MCF 10A (cell line): ENCODE results near the gene CSTPP1. TPM values are rescaled to one million over a fixed set of nuclear protein-coding genes. Genes with fewer than 3 reads are reported as not detected.
"Not testable (repeated sequence)": the region's sequence is repeated elsewhere in the genome, so short reads cannot be mapped to it uniquely, and the experiment has no call there.

ENCODE experiments used
- BruUV-seq: library from RNA; stranded (reverse); fragments of 400-500 nt; replicated peaks from 2 replicates; lab custom pipeline; 2021; lab: Mats Ljungman, UMichigan
- CTCF ChIA-PET: fragments of 300-600 bp; sonication (Branson Sonifier 250); formaldehyde crosslinking; extraction: SDS; loops from one replicate; lab custom pipeline; 2021; ENCODE audit warnings: antibody characterized with exemption, inconsistent platforms; lab: Yijun Ruan, JAX
- POLR2A ChIA-PET: fragments of 300-600, 350-650 bp; sonication (Branson Sonifier 250); formaldehyde crosslinking; extraction: SDS; loops from one replicate; lab custom pipeline; 2020; ENCODE audit warnings: antibody characterized with exemption, inconsistent platforms; lab: Yijun Ruan, JAX
- DNase-seq: peaks from one replicate; pipeline ENCODE4 v3.0.0-alpha.2; 2018; ENCODE audit not compliant: unreplicated experiment
- H3K27ac Mint-ChIP-seq: one replicate; pipeline ENCODE4 v1.8.0; 2022; ENCODE audit warnings: mild to moderate bottlenecking, low read depth, mixed read lengths; ENCODE audit not compliant: unreplicated experiment
- H3K27me3 Mint-ChIP-seq: one replicate; pipeline ENCODE4 v1.8.0; 2022; ENCODE audit warnings: mixed read lengths; ENCODE audit not compliant: insufficient read depth, unreplicated experiment
- H3K36me3 Mint-ChIP-seq: one replicate; pipeline ENCODE4 v1.8.0; 2022; ENCODE audit warnings: mild to moderate bottlenecking, moderate library complexity, mixed read lengths; ENCODE audit not compliant: insufficient read depth, unreplicated experiment
- H3K4me1 Mint-ChIP-seq: one replicate; pipeline ENCODE4 v1.8.0; 2022; ENCODE audit warnings: mixed read lengths; ENCODE audit not compliant: insufficient read depth, unreplicated experiment
- H3K4me3 Mint-ChIP-seq: one replicate; pipeline ENCODE4 v1.8.0; 2022; ENCODE audit warnings: mild to moderate bottlenecking, moderate library complexity, mixed read lengths; ENCODE audit not compliant: unreplicated experiment
- H3K9me3 Mint-ChIP-seq: one replicate; pipeline ENCODE4 v1.8.0; 2022; ENCODE audit warnings: mixed read lengths; ENCODE audit not compliant: unreplicated experiment
- intact Hi-C: fragments of 100-400 bp; cut with micrococcal nuclease; formaldehyde crosslinking; loops from 2 replicates; pipeline ENCODE4 v1.14.1; 2022
- total RNA-seq: library from RNA; stranded (reverse); gene quantifications from 2 replicates; pipeline ENCODE4 v1.2.3, GENCODE V29; 2022
- TF ChIP-seq, protein P1 (sequence below): fragments of 200-600 bp; IDR thresholded peaks from one replicate; pipeline ENCODE4 v1.8.0; 2022; ENCODE audit warnings: antibody characterized with exemption, mild to moderate bottlenecking; ENCODE audit not compliant: unreplicated experiment

CSTPP1 gene
- total RNA-seq, 1 experiment from 2014 or later, result 19.2 TPM

DNA sequence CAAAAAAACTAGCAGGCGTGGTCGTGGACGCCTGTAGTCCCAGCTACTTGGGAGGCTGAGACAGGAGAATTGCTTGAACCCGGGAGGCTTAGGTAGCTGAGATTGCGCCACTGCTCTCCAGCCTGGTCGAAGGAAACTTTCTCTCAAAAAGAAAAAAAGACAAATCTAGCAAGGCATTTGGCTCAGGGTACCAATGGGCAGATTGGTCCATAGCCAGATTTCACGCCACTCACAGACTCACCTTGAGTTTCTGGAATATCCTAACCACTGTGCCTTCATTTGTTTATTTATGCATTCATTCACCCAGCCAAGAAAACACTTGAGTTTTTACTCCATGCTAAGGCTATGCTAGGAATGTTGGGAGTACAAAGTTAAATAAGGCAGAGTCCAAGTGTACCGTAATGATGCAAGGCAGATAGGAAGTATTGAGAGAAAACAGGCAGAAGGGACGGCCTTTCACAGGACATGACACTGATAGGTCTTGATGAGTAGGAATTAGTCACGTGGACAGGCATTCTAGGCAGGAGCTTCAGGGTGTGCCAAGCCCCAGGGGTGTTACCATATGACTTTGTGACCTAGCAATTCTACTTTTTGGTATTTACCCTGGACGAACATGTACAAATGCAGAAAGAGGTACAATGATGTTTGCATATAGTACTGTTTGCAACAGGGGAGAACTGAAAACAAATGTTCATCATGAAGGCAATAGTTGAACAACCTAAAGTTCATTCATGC lies 252.7 kb downstream of the CSTPP1 start:
- peak overlapping the region; percentile 2 for H3K4me3 Mint-ChIP-seq
- intact Hi-C loops, result no loop called here
- peaks cover 8% of the 10 kb centered on the region for H3K4me1 Mint-ChIP-seq
- H3K27ac Mint-ChIP-seq, result peak overlapping the region; percentile 1
- no peaks in the 10 kb centered on the region for H3K9me3 Mint-ChIP-seq
- peak; percentile 87 for DNase-seq
- peaks cover 4% of the 10 kb centered on the region for H3K36me3 Mint-ChIP-seq
- H3K27me3 Mint-ChIP-seq, result no peaks in the 10 kb centered on the region
- TF ChIP-seq, protein P1, sequence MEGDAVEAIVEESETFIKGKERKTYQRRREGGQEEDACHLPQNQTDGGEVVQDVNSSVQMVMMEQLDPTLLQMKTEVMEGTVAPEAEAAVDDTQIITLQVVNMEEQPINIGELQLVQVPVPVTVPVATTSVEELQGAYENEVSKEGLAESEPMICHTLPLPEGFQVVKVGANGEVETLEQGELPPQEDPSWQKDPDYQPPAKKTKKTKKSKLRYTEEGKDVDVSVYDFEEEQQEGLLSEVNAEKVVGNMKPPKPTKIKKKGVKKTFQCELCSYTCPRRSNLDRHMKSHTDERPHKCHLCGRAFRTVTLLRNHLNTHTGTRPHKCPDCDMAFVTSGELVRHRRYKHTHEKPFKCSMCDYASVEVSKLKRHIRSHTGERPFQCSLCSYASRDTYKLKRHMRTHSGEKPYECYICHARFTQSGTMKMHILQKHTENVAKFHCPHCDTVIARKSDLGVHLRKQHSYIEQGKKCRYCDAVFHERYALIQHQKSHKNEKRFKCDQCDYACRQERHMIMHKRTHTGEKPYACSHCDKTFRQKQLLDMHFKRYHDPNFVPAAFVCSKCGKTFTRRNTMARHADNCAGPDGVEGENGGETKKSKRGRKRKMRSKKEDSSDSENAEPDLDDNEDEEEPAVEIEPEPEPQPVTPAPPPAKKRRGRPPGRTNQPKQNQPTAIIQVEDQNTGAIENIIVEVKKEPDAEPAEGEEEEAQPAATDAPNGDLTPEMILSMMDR, result no peak
- ChIA-PET CTCF (interaction anchor here (0.5 to 4.2 kb wide), 8 partner anchors 8 to 473 kb away, joined by 3 to 24 read pairs (median 4); partner anchors contain the start of genes ACP2, ARFGAP2 and DDB2), POLR2A (interaction anchor here (0.6 to 6.4 kb wide), 17 partner anchors 8 to 264 kb away, joined by 3 to 199 read pairs (median 4); partner anchors contain the start of genes ACP2, ARFGAP2 and DDB2)
- no TSS peak for BruUV-seq

DNA sequence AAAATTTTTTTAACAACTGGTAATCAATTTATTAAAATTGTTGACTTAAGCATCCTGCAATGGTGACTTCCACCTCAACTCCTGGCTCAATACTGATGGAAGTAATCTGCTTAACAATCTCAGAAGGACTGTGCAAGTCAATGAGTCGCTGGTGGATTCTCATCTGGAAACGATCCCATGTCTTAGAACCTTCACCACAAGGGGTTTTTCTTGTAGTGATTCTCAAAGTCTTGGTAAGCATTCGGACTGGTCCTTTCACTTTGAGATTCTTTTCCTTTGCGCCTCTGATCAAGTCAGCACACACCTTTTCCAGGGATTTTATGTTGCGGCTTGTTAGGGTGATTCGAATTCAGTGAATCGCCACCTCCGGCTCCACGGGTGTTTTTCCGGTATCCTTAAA lies 254.6 kb downstream of the CSTPP1 start:
- H3K4me3 Mint-ChIP-seq, H3K27me3 Mint-ChIP-seq, H3K27ac Mint-ChIP-seq, H3K9me3 Mint-ChIP-seq, intact Hi-C loops, BruUV-seq, CTCF ChIA-PET, H3K36me3 Mint-ChIP-seq, DNase-seq: not testable (repeated sequence)
- POLR2A ChIA-PET, result interaction anchor here (3.7 kb wide), 1 partner anchor 24 kb away, joined by 69 read pairs; the partner anchor contains the start of gene DDB2
- H3K4me1 Mint-ChIP-seq, result peaks cover 13% of the 10 kb centered on the region

DNA sequence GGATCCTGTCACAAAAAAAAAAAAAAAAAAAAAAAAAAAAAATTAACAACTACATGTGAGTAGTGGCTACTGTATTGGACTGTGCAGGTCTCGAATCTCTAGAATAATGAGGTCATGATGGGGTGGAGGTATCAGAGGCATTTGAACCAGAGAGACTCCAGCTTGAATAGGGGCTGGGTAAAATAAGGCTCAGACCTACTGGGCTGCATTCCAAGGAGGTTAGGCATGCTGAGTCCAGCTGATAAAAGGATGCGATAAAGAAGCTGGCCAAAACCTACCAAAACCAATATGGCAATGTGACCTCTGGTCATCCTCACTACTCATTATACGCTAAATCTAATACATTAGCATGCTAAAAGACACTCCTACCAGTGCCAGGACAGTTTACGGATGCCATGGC lies 255.6 kb downstream of the CSTPP1 start:
- intact Hi-C loops, result no loop called here
- DNase-seq, result no peak
- Mint-ChIP-seq H3K27me3 (no peaks in the 10 kb centered on the region), H3K9me3 (no peaks in the 10 kb centered on the region), H3K4me1 (peaks cover 13% of the 10 kb centered on the region), H3K4me3 (no peak overlapping the region), H3K27ac (no peak overlapping the region), H3K36me3 (no peaks in the 10 kb centered on the region)
- TF ChIP-seq, protein P1, result no peak
- CTCF ChIA-PET, result interaction anchor here (0.9 to 2.8 kb wide), 4 partner anchors 10 to 22 kb away, joined by 3 to 17 read pairs (median 6); no protein-coding TSS in a partner anchor
- no TSS peak for BruUV-seq
- POLR2A ChIA-PET, result interaction anchor here (0.6 to 3.7 kb wide), 2 partner anchors 23 to 395 kb away, joined by 3 to 69 read pairs; partner anchors contain the start of gene DDB2

DNA sequence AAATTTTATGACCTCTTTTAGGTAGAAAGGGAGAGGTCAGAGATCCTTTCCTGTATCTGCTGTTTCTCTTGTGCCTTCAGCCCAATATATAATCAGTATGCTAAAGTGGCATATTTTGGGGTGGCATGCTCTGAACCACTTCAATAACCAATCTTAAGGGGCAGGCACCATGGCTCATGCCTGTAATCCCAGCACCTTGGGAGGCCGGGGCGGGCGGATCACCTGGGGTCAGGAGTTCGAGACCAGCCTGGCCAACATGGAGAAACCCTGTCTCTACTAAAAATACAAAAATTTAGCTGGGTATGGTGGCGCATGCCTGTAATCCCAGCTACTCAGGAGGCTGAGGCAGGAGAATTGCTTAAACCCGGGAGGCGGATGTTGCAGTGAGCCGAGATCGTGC lies 261.6 kb downstream of the CSTPP1 start:
- H3K4me1 Mint-ChIP-seq, result not testable (repeated sequence)

DNA sequence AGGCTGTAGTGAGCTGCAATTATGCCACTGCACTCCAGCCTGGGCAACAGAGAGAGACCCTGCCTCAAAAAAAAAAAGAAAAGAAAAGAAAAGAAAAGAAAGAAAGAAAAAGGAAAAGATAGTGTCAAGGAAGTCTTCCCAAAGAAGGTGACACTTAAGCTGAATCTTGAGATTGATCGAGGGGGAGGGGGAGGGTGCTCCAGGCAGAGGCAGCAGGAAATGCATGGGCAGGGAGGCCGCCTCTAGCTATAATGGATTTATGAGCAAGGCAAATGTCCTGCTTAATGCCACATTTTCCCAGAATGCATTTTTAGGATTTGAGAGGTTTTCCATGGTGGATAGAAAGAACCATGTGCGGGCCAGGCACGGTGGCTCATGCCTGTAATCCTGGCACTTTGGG lies 264.5 kb downstream of the CSTPP1 start:
- BruUV-seq, result no TSS peak
- H3K27me3 Mint-ChIP-seq, result no peaks in the 10 kb centered on the region
- no peaks in the 10 kb centered on the region for H3K9me3 Mint-ChIP-seq
- H3K27ac Mint-ChIP-seq, result no peak overlapping the region
- ChIA-PET CTCF (interaction anchor here (0.6 to 1.0 kb wide), 3 partner anchors 8 to 377 kb away, joined by 3 to 4 read pairs (median 3); partner anchors contain the start of gene ACP2), POLR2A (interaction anchor here (1.5 to 2.6 kb wide), 2 partner anchors 12 to 13 kb away, joined by 4 to 7 read pairs; partner anchors contain the start of gene DDB2)
- intact Hi-C loops, result no loop called here
- no peak for DNase-seq
- no peaks in the 10 kb centered on the region for H3K36me3 Mint-ChIP-seq
- TF ChIP-seq, protein P1, result no peak
- peaks cover 9% of the 10 kb centered on the region for H3K4me1 Mint-ChIP-seq
- no peak overlapping the region for H3K4me3 Mint-ChIP-seq

More for the DNA sequence above, 261.6 kb downstream of the CSTPP1 start:
- H3K36me3 Mint-ChIP-seq, H3K27me3 Mint-ChIP-seq, POLR2A ChIA-PET, DNase-seq, H3K27ac Mint-ChIP-seq, intact Hi-C loops, H3K9me3 Mint-ChIP-seq, H3K4me3 Mint-ChIP-seq, BruUV-seq: not testable (repeated sequence)
- CTCF ChIA-PET, result interaction anchor here (0.9 kb wide), 1 partner anchor 36 kb away, joined by 3 read pairs; no protein-coding TSS in a partner anchor
